ENCODE results near the gene GJA9.

DNA sequence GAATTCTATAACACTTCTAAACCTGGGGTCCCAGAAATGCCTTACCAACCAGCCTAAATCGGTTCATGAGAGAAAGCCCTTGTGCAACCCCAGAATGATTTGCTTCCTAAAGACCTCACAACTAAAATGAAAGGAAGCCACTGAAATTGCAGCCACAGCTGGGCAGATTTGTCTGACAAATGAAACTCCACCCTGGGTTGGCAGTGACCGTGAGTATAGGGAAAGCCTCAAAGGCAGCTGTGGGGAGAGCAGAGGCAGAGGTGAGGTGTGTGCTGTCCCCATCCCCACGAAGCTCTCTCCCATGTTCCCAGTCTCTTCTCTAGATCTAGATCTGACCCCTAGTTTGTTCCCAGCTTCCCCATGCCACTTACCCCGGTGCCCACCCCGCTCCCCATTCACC, 37.2 kb upstream of the GJA9 start:
- no peak for TF ChIP-seq YY1 (IDR thresholded peaks at IDR 0.05; ENCODE audit: insufficient read depth, insufficient read length)
- TF ChIP-seq ZNF274 (IDR thresholded peaks at IDR 0.05; ENCODE audit: low read depth, low read length): no peak
- TF ChIP-seq SUZ12 (IDR thresholded peaks at IDR 0.05; ENCODE audit: extremely low read depth, insufficient read depth, insufficient read length): no peak

Data from NT2/D1 (cell line).